ENCODE data around the gene POU2AF1. TPM values are rescaled to one million over a fixed set of nuclear protein-coding genes. Genes with fewer than 3 reads are reported as not detected.

POU2AF1 gene
- total and polyA plus RNA-seq, 2 experiments from 2014 or later = not detected

DNA sequence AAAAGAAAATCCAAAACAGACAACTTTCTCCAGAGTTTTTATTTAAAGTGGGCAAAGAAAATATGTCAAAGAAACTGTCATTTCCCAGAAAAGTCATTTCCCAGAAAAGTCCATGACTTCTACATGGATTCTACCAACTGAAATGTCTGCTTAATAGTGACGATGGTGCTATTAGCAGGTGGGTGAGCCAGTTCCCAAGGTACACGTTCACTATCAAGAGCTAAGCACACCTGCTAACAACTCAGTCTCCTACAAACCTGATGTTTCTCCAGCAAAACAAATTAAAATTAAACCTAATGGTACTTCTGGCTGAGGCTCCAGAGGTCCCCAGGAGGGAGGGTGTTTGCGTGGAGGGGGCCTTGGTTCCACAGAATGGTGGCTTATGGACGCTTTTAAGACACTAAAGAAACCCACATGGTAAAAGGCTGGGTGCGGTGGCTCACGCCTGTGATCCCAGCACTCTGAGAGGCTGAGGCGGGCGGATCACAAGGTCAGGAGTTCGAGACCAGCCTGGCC is 26.8 kb downstream of the POU2AF1 start:
- Histone ChIP-seq H3K79me2 (replicated peaks; ENCODE audit: insufficient read depth) (no peaks in the 10 kb centered on the region), H3K4me3 (no peak overlapping the region), H2AFZ (no peak overlapping the region), H4K20me1 (replicated peaks; ENCODE audit: insufficient read depth) (no peaks in the 10 kb centered on the region), H3F3A (replicated peaks; ENCODE audit: low read depth) (no peaks in the 10 kb centered on the region), H3K4me1 (ENCODE audit: insufficient read depth) (no peaks in the 10 kb centered on the region), H3K36me3 (ENCODE audit: insufficient read depth) (no peaks in the 10 kb centered on the region), H3K9me2 (ENCODE audit: insufficient read depth) (no peaks in the 10 kb centered on the region), H3K4me2 (no peak overlapping the region), H3K27ac (ENCODE audit: low read depth) (no peak overlapping the region), H3K27me3 (ENCODE audit: insufficient read depth) (no peaks in the 10 kb centered on the region)
- no peaks in the 10 kb centered on the region for H3K4me1 Mint-ChIP-seq
- no peak overlapping the region for H3K4me3 Mint-ChIP-seq
- no peak for DNase-seq (ENCODE audit: low spot score)
- no peak for TF ChIP-seq REST (IDR thresholded peaks at IDR 0.05; ENCODE audit: unreplicated experiment)
- TF ChIP-seq NANOG (IDR thresholded peaks at IDR 0.05; ENCODE audit: borderline replicate concordance) = no peak
- H3K27ac Mint-ChIP-seq = no peak overlapping the region
- no peak for ATAC-seq
- no peaks in the 10 kb centered on the region for H3K36me3 Mint-ChIP-seq (ENCODE audit: low read depth)
- H3K9me3 Mint-ChIP-seq = no peaks in the 10 kb centered on the region; the same call in 2 of the 3 replicates
- peaks cover 4% of the 10 kb centered on the region for H3K27me3 Mint-ChIP-seq (ENCODE audit: insufficient read depth, low read depth, poor library complexity)

GRCh38 chr11:111351374-111352055 is 27.6 kb downstream of the POU2AF1 start:
- Histone ChIP-seq H2AFZ (no peak overlapping the region), H3K27me3 (ENCODE audit: insufficient read depth) (no peaks in the 10 kb centered on the region), H3K4me2 (no peak overlapping the region), H3K79me2 (replicated peaks; ENCODE audit: insufficient read depth) (no peaks in the 10 kb centered on the region), H3F3A (replicated peaks; ENCODE audit: low read depth) (no peaks in the 10 kb centered on the region), H3K36me3 (ENCODE audit: insufficient read depth) (no peaks in the 10 kb centered on the region), H3K27ac (ENCODE audit: low read depth) (no peak overlapping the region), H3K4me3 (no peak overlapping the region), H4K20me1 (replicated peaks; ENCODE audit: insufficient read depth) (no peaks in the 10 kb centered on the region), H3K9me2 (ENCODE audit: insufficient read depth) (no peaks in the 10 kb centered on the region), H3K4me1 (ENCODE audit: insufficient read depth) (no peaks in the 10 kb centered on the region)
- no peak for ATAC-seq
- Mint-ChIP-seq H3K27ac (no peak overlapping the region), H3K27me3 (ENCODE audit: insufficient read depth, low read depth, poor library complexity) (peaks cover 2% of the 10 kb centered on the region), H3K36me3 (ENCODE audit: low read depth) (no peaks in the 10 kb centered on the region), H3K4me3 (no peak overlapping the region), H3K9me3 (no peaks in the 10 kb centered on the region; the same call in 2 of the 3 replicates), H3K4me1 (no peaks in the 10 kb centered on the region)
- no peak for DNase-seq (ENCODE audit: low spot score)
- TF ChIP-seq JUNB (IDR thresholded peaks at IDR 0.05; ENCODE audit: unreplicated experiment) = no peak
- TF ChIP-seq STAT1 (IDR thresholded peaks at IDR 0.05; ENCODE audit: unreplicated experiment) = no peak
- TF ChIP-seq, protein P1, sequence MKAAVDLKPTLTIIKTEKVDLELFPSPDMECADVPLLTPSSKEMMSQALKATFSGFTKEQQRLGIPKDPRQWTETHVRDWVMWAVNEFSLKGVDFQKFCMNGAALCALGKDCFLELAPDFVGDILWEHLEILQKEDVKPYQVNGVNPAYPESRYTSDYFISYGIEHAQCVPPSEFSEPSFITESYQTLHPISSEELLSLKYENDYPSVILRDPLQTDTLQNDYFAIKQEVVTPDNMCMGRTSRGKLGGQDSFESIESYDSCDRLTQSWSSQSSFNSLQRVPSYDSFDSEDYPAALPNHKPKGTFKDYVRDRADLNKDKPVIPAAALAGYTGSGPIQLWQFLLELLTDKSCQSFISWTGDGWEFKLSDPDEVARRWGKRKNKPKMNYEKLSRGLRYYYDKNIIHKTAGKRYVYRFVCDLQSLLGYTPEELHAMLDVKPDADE (IDR thresholded peaks at IDR 0.05) = no peak
- TF ChIP-seq CREB1 (CRISPR knock-in tag; IDR thresholded peaks at IDR 0.05; ENCODE audit: low read depth) = no peak
- TF ChIP-seq ZNF331 (CRISPR knock-in tag; IDR thresholded peaks at IDR 0.05; ENCODE audit: low read depth) = no peak
- TF ChIP-seq, protein P2, sequence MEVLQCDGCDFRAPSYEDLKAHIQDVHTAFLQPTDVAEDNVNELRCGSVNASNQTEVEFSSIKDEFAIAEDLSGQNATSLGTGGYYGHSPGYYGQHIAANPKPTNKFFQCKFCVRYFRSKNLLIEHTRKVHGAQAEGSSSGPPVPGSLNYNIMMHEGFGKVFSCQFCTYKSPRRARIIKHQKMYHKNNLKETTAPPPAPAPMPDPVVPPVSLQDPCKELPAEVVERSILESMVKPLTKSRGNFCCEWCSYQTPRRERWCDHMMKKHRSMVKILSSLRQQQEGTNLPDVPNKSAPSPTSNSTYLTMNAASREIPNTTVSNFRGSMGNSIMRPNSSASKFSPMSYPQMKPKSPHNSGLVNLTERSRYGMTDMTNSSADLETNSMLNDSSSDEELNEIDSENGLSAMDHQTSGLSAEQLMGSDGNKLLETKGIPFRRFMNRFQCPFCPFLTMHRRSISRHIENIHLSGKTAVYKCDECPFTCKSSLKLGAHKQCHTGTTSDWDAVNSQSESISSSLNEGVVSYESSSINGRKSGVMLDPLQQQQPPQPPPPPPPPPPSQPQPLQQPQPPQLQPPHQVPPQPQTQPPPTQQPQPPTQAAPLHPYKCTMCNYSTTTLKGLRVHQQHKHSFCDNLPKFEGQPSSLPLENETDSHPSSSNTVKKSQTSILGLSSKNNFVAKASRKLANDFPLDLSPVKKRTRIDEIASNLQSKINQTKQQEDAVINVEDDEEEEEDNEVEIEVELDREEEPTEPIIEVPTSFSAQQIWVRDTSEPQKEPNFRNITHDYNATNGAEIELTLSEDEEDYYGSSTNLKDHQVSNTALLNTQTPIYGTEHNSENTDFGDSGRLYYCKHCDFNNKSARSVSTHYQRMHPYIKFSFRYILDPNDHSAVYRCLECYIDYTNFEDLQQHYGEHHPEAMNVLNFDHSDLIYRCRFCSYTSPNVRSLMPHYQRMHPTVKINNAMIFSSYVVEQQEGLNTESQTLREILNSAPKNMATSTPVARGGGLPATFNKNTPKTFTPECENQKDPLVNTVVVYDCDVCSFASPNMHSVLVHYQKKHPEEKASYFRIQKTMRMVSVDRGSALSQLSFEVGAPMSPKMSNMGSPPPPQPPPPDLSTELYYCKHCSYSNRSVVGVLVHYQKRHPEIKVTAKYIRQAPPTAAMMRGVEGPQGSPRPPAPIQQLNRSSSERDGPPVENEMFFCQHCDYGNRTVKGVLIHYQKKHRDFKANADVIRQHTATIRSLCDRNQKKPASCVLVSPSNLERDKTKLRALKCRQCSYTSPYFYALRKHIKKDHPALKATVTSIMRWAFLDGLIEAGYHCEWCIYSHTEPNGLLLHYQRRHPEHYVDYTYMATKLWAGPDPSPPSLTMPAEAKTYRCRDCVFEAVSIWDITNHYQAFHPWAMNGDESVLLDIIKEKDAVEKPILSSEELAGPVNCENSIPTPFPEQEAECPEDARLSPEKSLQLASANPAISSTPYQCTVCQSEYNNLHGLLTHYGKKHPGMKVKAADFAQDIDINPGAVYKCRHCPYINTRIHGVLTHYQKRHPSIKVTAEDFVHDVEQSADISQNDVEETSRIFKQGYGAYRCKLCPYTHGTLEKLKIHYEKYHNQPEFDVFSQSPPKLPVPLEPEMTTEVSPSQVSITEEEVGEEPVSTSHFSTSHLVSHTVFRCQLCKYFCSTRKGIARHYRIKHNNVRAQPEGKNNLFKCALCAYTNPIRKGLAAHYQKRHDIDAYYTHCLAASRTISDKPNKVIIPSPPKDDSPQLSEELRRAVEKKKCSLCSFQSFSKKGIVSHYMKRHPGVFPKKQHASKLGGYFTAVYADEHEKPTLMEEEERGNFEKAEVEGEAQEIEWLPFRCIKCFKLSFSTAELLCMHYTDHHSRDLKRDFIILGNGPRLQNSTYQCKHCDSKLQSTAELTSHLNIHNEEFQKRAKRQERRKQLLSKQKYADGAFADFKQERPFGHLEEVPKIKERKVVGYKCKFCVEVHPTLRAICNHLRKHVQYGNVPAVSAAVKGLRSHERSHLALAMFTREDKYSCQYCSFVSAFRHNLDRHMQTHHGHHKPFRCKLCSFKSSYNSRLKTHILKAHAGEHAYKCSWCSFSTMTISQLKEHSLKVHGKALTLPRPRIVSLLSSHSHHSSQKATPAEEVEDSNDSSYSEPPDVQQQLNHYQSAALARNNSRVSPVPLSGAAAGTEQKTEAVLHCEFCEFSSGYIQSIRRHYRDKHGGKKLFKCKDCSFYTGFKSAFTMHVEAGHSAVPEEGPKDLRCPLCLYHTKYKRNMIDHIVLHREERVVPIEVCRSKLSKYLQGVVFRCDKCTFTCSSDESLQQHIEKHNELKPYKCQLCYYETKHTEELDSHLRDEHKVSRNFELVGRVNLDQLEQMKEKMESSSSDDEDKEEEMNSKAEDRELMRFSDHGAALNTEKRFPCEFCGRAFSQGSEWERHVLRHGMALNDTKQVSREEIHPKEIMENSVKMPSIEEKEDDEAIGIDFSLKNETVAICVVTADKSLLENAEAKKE (CRISPR knock-in tag; IDR thresholded peaks at IDR 0.05) = no peak
- TF ChIP-seq ZNF114 (CRISPR knock-in tag; IDR thresholded peaks at IDR 0.05) = no peak

All from GM23338 (cell line).